Esophagus muscularis mucosa (tissue), 4 donors: ENCODE results near the gene VKORC1. TPM values are rescaled to one million over a fixed set of nuclear protein-coding genes. Genes with fewer than 3 reads are reported as not detected.

Experiments used
- DNase-seq: peaks from one replicate; pipeline ENCODE4 v3.0.0-alpha.2; 2017; ENCODE audit errors: extremely low spot score
- H3K27ac ChIP-seq, 4 donors: fragments of 200-600 bp; sonication (generic); replicated peaks in 1 of 4; 1 replicate in 3 of 4; 2 replicates in 1 of 4; pipeline ENCODE4 v1.5.1; 2016 to 2019; ENCODE audit warnings: mild to moderate bottlenecking in 1 of 4
- H3K27me3 ChIP-seq, 4 donors: fragments of 200-600 bp; sonication (generic); one replicate each; pipeline versions ENCODE4 v1.5.1 to v1.6.0; 2016 to 2019
- H3K36me3 ChIP-seq, 4 donors: fragments of 200-600 bp; sonication (generic); one replicate each; pipeline ENCODE4 v1.5.1; 2016 to 2019
- H3K4me1 ChIP-seq, 4 donors: fragments of 200-600 bp; sonication (generic); one replicate each; pipeline ENCODE4 v1.5.1; 2016 to 2019
- H3K4me3 ChIP-seq, 4 donors: fragments of 200-600 bp; sonication (generic); 1 replicate in 2 of 4; 2 replicates in 2 of 4; pipeline ENCODE4 v1.5.1; 2016 to 2019; ENCODE audit warnings: mild to moderate bottlenecking in 4 of 4, moderate library complexity in 1 of 4
- H3K9me3 ChIP-seq, 4 donors: fragments of 200-600 bp; sonication (generic); 1 replicate in 3 of 4; 2 replicates in 1 of 4; pipeline ENCODE4 v1.5.1; 2016 to 2019
- CTCF ChIP-seq, 3 experiments: fragments of 200-600 bp in 2 of 3; fragments of 450-650 bp in 1 of 3; sonication (generic) in 2 of 3; IDR thresholded peaks; one replicate each; pipeline ENCODE4 v1.5.1; 2017 to 2019; ENCODE audit warnings: antibody characterized with exemption in 3 of 3, mild to moderate bottlenecking in 2 of 3, moderate library complexity in 1 of 3
- EP300 ChIP-seq: sonication (generic); formaldehyde crosslinking; IDR thresholded peaks from one replicate; pipeline ENCODE4 v1.6.1; 2017; ENCODE audit warnings: antibody characterized with exemption
- POLR2A ChIP-seq: fragments of 450-650 bp; IDR thresholded peaks from one replicate; pipeline ENCODE4 v1.6.1; 2017; ENCODE audit warnings: antibody characterized with exemption, moderate library complexity, mild to moderate bottlenecking, low read depth
- POLR2AphosphoS5 ChIP-seq, 2 donors: sonication (generic); formaldehyde crosslinking; IDR thresholded peaks; one replicate each; pipeline ENCODE4 v1.6.1; 2017; ENCODE audit warnings: antibody characterized with exemption in 2 of 2
- WGBS: methylation state at CpG from one replicate; pipeline ENCODE4 v1.1.5; 2018; 5-methylcytosine and 5-hydroxymethylcytosine counted together
- intact Hi-C: fragments of 100-400 bp; cut with DNase I; formaldehyde crosslinking; loops from one replicate; pipeline ENCODE4 v1.15.1; 2023
- total RNA-seq, 4 donors: library from RNA; depleted of rRNA; stranded (reverse); fragments of >200 nt; gene quantifications; one replicate each; pipeline versions ENCODE4 v1.1.0 to v1.2.1, GENCODE V29; 2016

The VKORC1 gene
- total RNA-seq, 4 donors from 2014 or later: 81.4 to 122 (median 108) TPM

GRCh38 chr16:31130336-31130891, 35.8 kb upstream of the VKORC1 start:
- WGBS: 82% methylated on average over 2 of the region's 10 CpGs
- H3K27ac ChIP-seq: peak overlapping the region in 3 of 4 donors; percentile 47 to 71 (median 63)

GRCh38 chr16:31129568-31130335, 35.2 kb upstream of the VKORC1 start:
- intact Hi-C loops: no loop called here
- WGBS: 50% methylated on average over 15 of the region's 29 CpGs
- peaks cover 4 to 26% (median 17%) of the 10 kb centered on the region in 4 donors for H3K4me1 ChIP-seq
- peaks cover 0 to 4% (median 0%) of the 10 kb centered on the region in 4 donors for H3K27me3 ChIP-seq
- no peak overlapping the region for H3K4me3 ChIP-seq
- peaks cover 48 to 84% (median 77%) of the 10 kb centered on the region in 4 donors for H3K36me3 ChIP-seq
- DNase-seq: no peak
- TF ChIP-seq EP300 (no peak), POLR2AphosphoS5 (IDR thresholded peaks at IDR 0.05) (peak in 1 of 2 donors; percentile 7)
- peak overlapping the region in 3 of 4 donors; percentile 47 to 71 (median 63) for H3K27ac ChIP-seq
- no peaks in the 10 kb centered on the region for H3K9me3 ChIP-seq

More at GRCh38 chr16:31130336-31130891, 35.8 kb upstream of the VKORC1 start:
- Histone ChIP-seq H3K27me3 (peaks cover 0 to 10% (median 0%) of the 10 kb centered on the region in 4 donors), H3K9me3 (no peaks in the 10 kb centered on the region), H3K4me1 (peaks cover 10 to 27% (median 22%) of the 10 kb centered on the region in 4 donors), H3K36me3 (peaks cover 47 to 78% (median 74%) of the 10 kb centered on the region in 4 donors), H3K4me3 (no peak overlapping the region)
- DNase-seq: no peak
- intact Hi-C loops: no loop called here
- TF ChIP-seq POLR2A: no peak
- no peak for TF ChIP-seq POLR2AphosphoS5 (IDR thresholded peaks at IDR 0.05)
- TF ChIP-seq CTCF (IDR thresholded peaks at IDR 0.05): no peak
- TF ChIP-seq EP300: no peak

DNA sequence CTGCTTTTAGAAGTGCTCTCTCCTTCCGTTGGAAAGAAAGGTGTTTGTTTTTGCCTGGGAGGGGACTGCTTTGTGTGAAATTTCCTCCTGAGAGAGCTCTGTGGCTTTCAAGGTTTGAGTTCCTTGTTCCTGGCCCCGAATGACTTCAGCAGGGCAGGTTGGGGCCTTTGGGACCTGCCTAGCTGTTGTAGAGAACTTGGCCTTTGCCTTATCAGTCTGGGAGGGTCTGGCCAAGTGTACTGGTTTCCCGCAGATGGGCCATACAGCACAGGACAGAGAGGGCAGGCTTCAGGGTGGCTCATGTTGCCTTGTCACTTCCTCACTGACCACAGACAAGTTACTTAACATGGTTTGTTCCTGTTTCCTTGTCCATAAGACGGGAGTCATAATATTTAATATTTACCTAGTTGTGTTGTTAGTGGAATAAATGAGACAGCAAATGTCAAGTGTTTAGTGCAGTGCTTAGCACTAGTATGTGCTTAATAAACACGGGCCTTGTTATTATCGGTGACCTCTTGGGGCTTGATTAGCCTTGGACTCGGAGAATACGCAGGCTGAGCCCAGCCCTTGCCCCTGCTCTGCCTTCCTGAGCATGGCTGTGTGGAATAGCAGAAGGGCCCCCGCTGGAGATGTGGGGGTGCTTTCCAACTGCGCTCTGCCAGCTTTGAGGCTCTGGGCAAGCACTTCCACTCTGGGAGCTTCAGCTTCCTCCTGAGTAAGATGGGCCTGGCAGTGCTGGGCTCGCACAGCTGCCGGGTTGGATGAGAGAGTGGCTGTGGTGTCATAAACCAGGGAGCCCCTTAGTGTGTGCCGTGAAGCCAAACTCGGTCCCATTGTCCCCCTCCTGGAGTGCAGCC, 34.3 kb upstream of the VKORC1 start:
- Histone ChIP-seq H3K9me3 (no peaks in the 10 kb centered on the region), H3K4me3 (no peak overlapping the region), H3K27me3 (no peaks in the 10 kb centered on the region), H3K4me1 (peaks cover 0 to 22% (median 13%) of the 10 kb centered on the region in 4 donors), H3K36me3 (peaks cover 53 to 90% (median 84%) of the 10 kb centered on the region in 4 donors), H3K27ac (peak overlapping the region; percentile 32 to 71 (median 55))
- TF ChIP-seq EP300: no peak
- intact Hi-C loops: no loop called here
- no peak for DNase-seq
- WGBS: 78% methylated on average over 5 of the region's 14 CpGs

GRCh38 chr16:31127182-31127581, 32.6 kb upstream of the VKORC1 start:
- intact Hi-C loops: no loop called here
- TF ChIP-seq POLR2A (no peak), POLR2AphosphoS5 (IDR thresholded peaks at IDR 0.05) (no peak), CTCF (IDR thresholded peaks at IDR 0.05) (no peak), EP300 (no peak)
- no peaks in the 10 kb centered on the region for H3K27me3 ChIP-seq
- WGBS: 87% methylated on average over 13 of the region's 13 CpGs
- H3K27ac ChIP-seq: no peak overlapping the region
- H3K4me3 ChIP-seq: no peak overlapping the region
- peaks cover 0 to 22% (median 11%) of the 10 kb centered on the region in 4 donors for H3K4me1 ChIP-seq
- no peaks in the 10 kb centered on the region for H3K9me3 ChIP-seq
- DNase-seq: no peak
- peaks cover 57 to 97% (median 92%) of the 10 kb centered on the region in 4 donors for H3K36me3 ChIP-seq

DNA sequence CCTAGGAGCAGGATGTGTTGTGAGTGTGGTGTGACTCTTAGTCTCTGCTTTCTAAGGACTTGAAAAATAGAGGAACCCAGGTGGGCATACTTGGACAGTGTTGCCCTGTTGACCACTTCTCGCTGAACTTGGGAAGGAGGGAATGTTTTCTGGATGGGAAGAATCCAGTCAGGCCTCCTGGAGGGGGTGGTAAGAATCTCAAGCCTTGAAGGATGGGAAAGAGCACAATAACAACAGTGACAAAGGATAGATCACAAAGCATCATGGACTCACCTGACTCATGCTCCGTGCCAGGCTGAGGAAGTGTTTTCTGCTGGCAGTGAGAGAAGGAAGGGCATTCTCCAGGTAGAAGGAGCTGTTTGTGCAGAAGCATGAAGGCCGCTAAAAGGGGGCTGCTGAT, 31.2 kb upstream of the VKORC1 start:
- Histone ChIP-seq H3K27me3 (no peaks in the 10 kb centered on the region), H3K27ac (no peak overlapping the region), H3K36me3 (peaks cover 58 to 97% (median 92%) of the 10 kb centered on the region in 4 donors), H3K4me1 (peaks cover 0 to 22% (median 11%) of the 10 kb centered on the region in 4 donors), H3K9me3 (no peaks in the 10 kb centered on the region), H3K4me3 (no peak overlapping the region)
- intact Hi-C loops: no loop called here
- DNase-seq: no peak
- 97% methylated on average over 3 of the region's 3 CpGs for WGBS
- no peak for TF ChIP-seq EP300
- no peak for TF ChIP-seq POLR2AphosphoS5 (IDR thresholded peaks at IDR 0.05)
- TF ChIP-seq CTCF (IDR thresholded peaks at IDR 0.05): no peak
- no peak for TF ChIP-seq POLR2A
